Measurements from ENCODE around the gene PHOSPHO1.

DNA sequence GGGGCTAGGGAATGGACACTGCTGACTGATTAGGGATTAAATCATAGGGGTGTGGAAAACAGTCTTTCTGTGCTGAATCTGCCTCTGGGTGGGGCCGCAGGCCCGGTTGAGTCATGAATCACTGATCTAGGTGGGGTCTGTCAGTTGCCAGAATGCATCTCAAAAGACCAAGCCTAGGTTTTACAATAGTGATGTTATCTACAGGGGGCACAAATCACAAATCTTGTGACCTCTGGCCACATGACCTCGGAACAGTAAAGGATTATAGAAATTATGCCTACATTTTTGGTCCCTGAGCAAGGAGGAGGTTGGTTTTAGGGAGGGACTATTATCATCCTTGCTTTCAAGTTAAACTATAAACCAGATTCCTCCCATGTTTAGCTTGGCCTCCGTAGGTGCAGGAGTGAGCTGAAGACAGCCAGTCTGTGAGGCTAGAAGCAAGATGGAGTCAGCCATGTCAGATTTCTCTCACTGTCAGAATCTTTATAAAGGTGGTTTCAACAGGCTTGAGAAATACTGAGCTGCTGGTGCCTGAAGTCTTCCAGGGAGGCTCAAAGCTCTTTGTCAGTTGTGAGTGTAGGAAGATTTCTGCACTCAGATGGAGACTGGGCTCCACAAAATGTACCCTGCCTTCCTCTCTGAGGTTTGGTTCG is 33.1 kb downstream of the PHOSPHO1 start:
- TF ChIP-seq KLF7 (tag by site-specific recombination; IDR thresholded peaks at IDR 0.05; ENCODE audit: borderline replicate concordance) (no peak), HOXA7 (CRISPR knock-in tag; IDR thresholded peaks at IDR 0.05; ENCODE audit: borderline replicate concordance) (no peak), ZBTB17 (tag by site-specific recombination; IDR thresholded peaks at IDR 0.05) (no peak), ZBTB8A (tag by site-specific recombination; IDR thresholded peaks at IDR 0.05) (no peak), ZBTB7A (tag by site-specific recombination; IDR thresholded peaks at IDR 0.05; ENCODE audit: low read depth) (no peak), ZNF658 (tag by site-specific recombination; IDR thresholded peaks at IDR 0.05) (no peak), CTCF (tag by site-specific recombination; IDR thresholded peaks at IDR 0.05) (no peak)

All from HEK293 (cell line).